ENCODE measurements around the gene LEF1. TPM values are rescaled to one million over a fixed set of nuclear protein-coding genes. Genes with fewer than 3 reads are reported as not detected.

Gene LEF1
- polyA plus RNA-seq, 5 donors: 21.7 to 54.1 (median 48.9) TPM

DNA sequence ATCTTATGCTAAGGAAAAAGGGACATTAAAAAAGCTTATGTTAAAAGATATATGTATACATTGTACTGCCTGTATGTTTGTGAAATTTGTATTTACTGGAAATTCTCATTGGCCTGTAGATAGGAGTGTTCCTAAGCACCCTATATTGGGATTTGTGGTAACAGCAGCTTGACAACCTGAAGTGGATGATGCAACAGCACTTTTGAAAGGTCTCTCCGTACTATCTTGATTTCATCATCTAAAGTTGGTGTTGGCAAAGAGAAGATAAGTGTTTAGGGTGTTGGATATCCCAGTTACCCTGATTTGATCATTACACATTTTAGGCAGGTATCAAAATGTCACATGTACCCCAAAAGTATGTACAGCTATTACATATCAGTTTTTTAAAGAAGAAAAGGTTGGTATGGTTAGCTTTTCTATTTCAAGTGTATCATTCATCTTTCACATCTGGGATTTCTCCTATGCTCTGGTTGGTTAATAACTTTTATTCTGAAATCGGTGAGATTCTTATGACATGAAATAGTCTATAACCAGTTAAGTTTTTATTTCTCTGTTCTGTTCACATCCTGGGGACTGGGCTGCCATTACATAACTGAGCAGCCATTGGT, 168.7 kb downstream of the LEF1 start:
- no peak for DNase-seq

DNA sequence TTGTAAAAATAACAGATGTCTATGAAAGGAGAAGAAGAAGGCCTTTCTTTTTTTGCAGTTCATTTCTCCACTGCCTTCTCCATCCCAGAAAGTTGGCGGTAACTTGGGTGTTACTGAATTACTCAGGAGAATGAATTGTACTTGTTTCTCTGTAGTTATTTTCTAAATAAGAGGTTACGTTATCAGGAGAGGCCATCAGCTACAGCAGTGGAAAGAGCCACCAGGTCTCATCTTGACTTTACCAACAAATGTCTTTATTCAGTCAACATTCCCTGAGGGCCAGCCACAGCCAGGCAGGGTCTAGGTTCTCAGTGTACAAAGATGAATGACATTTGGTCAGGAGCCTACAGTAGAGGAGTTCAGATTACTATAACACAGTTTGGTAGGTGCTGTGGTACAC, 170.9 kb downstream of the LEF1 start:
- DNase-seq: no peak

Other genes starting within 250 kb of the LEF1 start
- 1 to 10 TPM; 4.7 to 5.7 (median 4.9) TPM for gene CYP2U1, start 237.4 kb downstream of the LEF1 start, polyA plus RNA-seq (ENCODE audit: insufficient read depth in 1 of 5, insufficient read length in 5 of 5, low replicate concordance in 1 of 5)
- gene HADH, start 179.0 kb downstream of the LEF1 start, polyA plus RNA-seq (ENCODE audit: insufficient read depth in 1 of 5, insufficient read length in 5 of 5, low replicate concordance in 1 of 5): 10 to 100 TPM; 67.9 to 83.8 (median 78.1) TPM